ENCODE measurements around the gene FMN1. TPM values are rescaled to one million over a fixed set of nuclear protein-coding genes. Genes with fewer than 3 reads are reported as not detected.

FMN1 gene
- total RNA-seq, 1 experiment from 2014 or later: 0.37 TPM

DNA sequence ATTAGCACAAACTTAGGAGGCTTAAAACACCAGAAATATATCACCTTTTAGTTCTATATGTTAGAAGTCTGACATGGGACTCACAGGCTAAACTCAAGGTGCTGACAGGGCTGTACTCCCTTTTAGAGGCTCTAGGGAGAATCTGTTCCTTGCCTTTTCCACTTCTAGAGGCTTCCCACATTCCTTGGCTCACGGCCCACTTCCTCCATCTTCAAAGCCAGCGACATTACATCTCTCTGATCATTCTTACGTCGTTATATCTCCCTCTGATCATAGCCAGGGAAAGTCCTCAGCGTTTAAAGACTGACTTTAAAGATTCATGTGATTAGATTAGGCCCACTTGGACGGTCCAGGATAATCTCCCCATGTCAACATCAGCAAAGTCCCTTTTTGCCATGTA lies 310.4 kb downstream of the FMN1 start:
- Histone ChIP-seq H3K4me3 (ENCODE audit: low read depth, low read length, poor library complexity, severe bottlenecking) (no peak overlapping the region), H3K27me3 (replicated peaks; ENCODE audit: insufficient read depth, low read depth, low read length, poor library complexity) (no peaks in the 10 kb centered on the region), H3K36me3 (ENCODE audit: insufficient read depth, low read length, poor library complexity, severe bottlenecking) (no peaks in the 10 kb centered on the region), H3K27ac (ENCODE audit: low read depth, low read length, poor library complexity, severe bottlenecking) (no peak overlapping the region), H3K9me3 (ENCODE audit: low read depth, low read length, poor library complexity, severe bottlenecking) (no peaks in the 10 kb centered on the region), H3K4me1 (ENCODE audit: insufficient read depth, low read length, poor library complexity, severe bottlenecking) (no peaks in the 10 kb centered on the region)
- no TSS peak for BruUV-seq (replicated peaks)
- intact Hi-C loops (cut with micrococcal nuclease; ENCODE audit: unreplicated experiment): no loop called here
- DNase-seq (ENCODE audit: low spot score): no peak
- ChIA-PET CTCF (no interaction called here), POLR2A (ENCODE audit: low non-redundant PET) (no interaction called here)
- TF ChIP-seq CTCF (conservative IDR thresholded peaks at IDR 0.05; ENCODE audit: low read depth, low read length): no peak
- TF ChIP-seq EZH2 (IDR thresholded peaks at IDR 0.05; ENCODE audit: borderline replicate concordance, low read depth, low read length, poor library complexity, severe bottlenecking): no peak

DNA sequence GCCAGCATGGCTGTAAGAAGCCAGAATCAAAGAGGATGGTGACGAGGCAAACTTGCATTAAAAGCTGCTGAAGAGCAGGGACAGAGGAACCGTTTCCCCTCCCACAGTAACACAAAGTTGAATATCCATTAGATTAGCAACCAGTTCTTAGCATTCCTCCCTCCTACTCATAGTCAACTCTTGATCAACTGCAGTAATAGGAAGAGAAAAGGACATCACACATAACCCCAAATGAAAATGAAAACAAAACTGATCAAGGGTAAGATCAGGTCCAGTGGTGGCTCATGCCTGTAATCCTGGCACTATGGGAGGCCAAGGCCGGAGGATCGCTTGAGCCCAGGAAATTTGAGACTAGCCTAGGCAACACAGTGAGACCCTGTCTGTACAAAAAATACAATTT lies 311.6 kb downstream of the FMN1 start:
- H3K4me1 ChIP-seq (ENCODE audit: insufficient read depth, low read length, poor library complexity, severe bottlenecking): no peaks in the 10 kb centered on the region
- H3K27me3 ChIP-seq (replicated peaks; ENCODE audit: insufficient read depth, low read depth, low read length, poor library complexity): no peaks in the 10 kb centered on the region
- ChIA-PET POLR2A (ENCODE audit: low non-redundant PET) (interaction anchor here (0.6 kb wide), 1 partner anchor 149 kb away, joined by 3 read pairs; no protein-coding TSS in a partner anchor), CTCF (no interaction called here)
- TF ChIP-seq CTCF (conservative IDR thresholded peaks at IDR 0.05; ENCODE audit: low read depth, low read length) (no peak), EZH2 (IDR thresholded peaks at IDR 0.05; ENCODE audit: borderline replicate concordance, low read depth, low read length, poor library complexity, severe bottlenecking) (no peak)
- DNase-seq (ENCODE audit: low spot score): no peak
- BruUV-seq (replicated peaks): no TSS peak
- H3K4me3 ChIP-seq (ENCODE audit: low read depth, low read length, poor library complexity, severe bottlenecking): no peak overlapping the region
- intact Hi-C loops (cut with micrococcal nuclease; ENCODE audit: unreplicated experiment): no loop called here
- no peaks in the 10 kb centered on the region for H3K9me3 ChIP-seq (ENCODE audit: low read depth, low read length, poor library complexity, severe bottlenecking)
- no peak overlapping the region for H3K27ac ChIP-seq (ENCODE audit: low read depth, low read length, poor library complexity, severe bottlenecking)
- no peaks in the 10 kb centered on the region for H3K36me3 ChIP-seq (ENCODE audit: insufficient read depth, low read length, poor library complexity, severe bottlenecking)

DNA sequence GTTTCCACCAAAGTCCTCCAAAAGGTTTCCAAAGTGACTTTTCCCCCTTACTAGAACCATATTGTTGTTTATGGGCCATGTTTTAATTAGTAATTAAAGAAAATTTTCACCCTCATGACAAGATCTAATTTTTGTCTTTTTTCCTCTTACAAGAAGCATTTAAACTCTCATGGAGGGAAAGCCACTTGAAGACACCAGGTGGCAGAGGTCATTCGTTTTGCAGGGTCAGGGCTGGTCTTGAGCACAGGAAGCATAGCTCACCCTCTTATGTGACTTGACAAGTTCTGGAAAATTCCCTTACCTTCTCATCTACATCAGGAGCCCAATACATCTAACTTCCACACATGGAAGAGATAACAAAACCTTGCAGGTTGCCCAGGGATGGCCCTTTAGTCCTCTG lies 313.0 kb downstream of the FMN1 start:
- intact Hi-C loops (cut with micrococcal nuclease; ENCODE audit: unreplicated experiment): no loop called here
- Histone ChIP-seq H3K36me3 (ENCODE audit: insufficient read depth, low read length, poor library complexity, severe bottlenecking) (no peaks in the 10 kb centered on the region), H3K27ac (ENCODE audit: low read depth, low read length, poor library complexity, severe bottlenecking) (no peak overlapping the region)

More for the DNA sequence above, 313.0 kb downstream of the FMN1 start:
- no peak overlapping the region for H3K4me3 ChIP-seq (ENCODE audit: low read depth, low read length, poor library complexity, severe bottlenecking)
- TF ChIP-seq CTCF (conservative IDR thresholded peaks at IDR 0.05; ENCODE audit: low read depth, low read length) (no peak), EZH2 (IDR thresholded peaks at IDR 0.05; ENCODE audit: borderline replicate concordance, low read depth, low read length, poor library complexity, severe bottlenecking) (no peak)
- CTCF ChIA-PET: no interaction called here
- no peaks in the 10 kb centered on the region for H3K27me3 ChIP-seq (replicated peaks; ENCODE audit: insufficient read depth, low read depth, low read length, poor library complexity)
- DNase-seq (ENCODE audit: low spot score): no peak
- no TSS peak for BruUV-seq (replicated peaks)
- POLR2A ChIA-PET (ENCODE audit: low non-redundant PET): no interaction called here
- H3K9me3 ChIP-seq (ENCODE audit: low read depth, low read length, poor library complexity, severe bottlenecking): no peaks in the 10 kb centered on the region
- no peaks in the 10 kb centered on the region for H3K4me1 ChIP-seq (ENCODE audit: insufficient read depth, low read length, poor library complexity, severe bottlenecking)

All from A673 (cell line).